ENCODE results near the gene USF2. TPM values are rescaled to one million over a fixed set of nuclear protein-coding genes. Genes with fewer than 3 reads are reported as not detected.

Gene USF2
- total RNA-seq, 3 donors from 2014 or later, result 72.7 to 117 (median 77.3) TPM

GRCh38 chr19:35257113-35257461 is 11.7 kb upstream of the USF2 start:
- intact Hi-C loops (cut with DNase I; ENCODE audit: low total_unique reads), result no loop called here
- TF ChIP-seq POLR2AphosphoS5 (IDR thresholded peaks at IDR 0.05), result no peak
- TF ChIP-seq POLR2A (IDR thresholded peaks at IDR 0.05), result no peak
- TF ChIP-seq CTCF (IDR thresholded peaks at IDR 0.05), result no peak
- no peaks in the 10 kb centered on the region for H3K27me3 ChIP-seq
- peaks cover 0 to 7% of the 10 kb centered on the region in 2 donors for H3K4me1 ChIP-seq
- no peaks in the 10 kb centered on the region for H3K36me3 ChIP-seq
- no peak overlapping the region for H3K27ac ChIP-seq
- no peak for DNase-seq (ENCODE audit: low spot score in 2 of 2)
- no peaks in the 10 kb centered on the region for H3K9me3 ChIP-seq
- no peak overlapping the region for H3K4me3 ChIP-seq

- Histone ChIP-seq H3K27ac (no peak overlapping the region), H3K27me3 (no peaks in the 10 kb centered on the region), H3K36me3 (no peaks in the 10 kb centered on the region), H3K4me1 (peaks cover 8 to 25% of the 10 kb centered on the region in 2 donors), H3K9me3 (no peaks in the 10 kb centered on the region), H3K4me3 (no peak overlapping the region)
- peak in 1 of 2 donors; percentile 12 for DNase-seq (ENCODE audit: low spot score in 2 of 2)
- intact Hi-C loops (cut with DNase I; ENCODE audit: low total_unique reads), result loop anchor here (10.0 kb wide), 1 partner anchor 106 kb away; the partner anchor contains the start of gene FXYD5
- TF ChIP-seq POLR2A (IDR thresholded peaks at IDR 0.05) (no peak), CTCF (IDR thresholded peaks at IDR 0.05) (no peak), POLR2AphosphoS5 (IDR thresholded peaks at IDR 0.05) (no peak)
These were observed 8.0 kb upstream of the USF2 start for GRCh38 chr19:35260694-35261304.

GRCh38 chr19:35261356-35262100 is 7.2 kb upstream of the USF2 start:
- intact Hi-C loops (cut with DNase I; ENCODE audit: low total_unique reads), result loop anchor here (10.0 kb wide), 1 partner anchor 107 kb away; the partner anchor contains the start of gene FXYD5

GRCh38 chr19:35262101-35262761 is 6.5 kb upstream of the USF2 start:
- DNase-seq (ENCODE audit: low spot score in 2 of 2), result peak; percentile 16 to 37
- Histone ChIP-seq H3K27ac (peak overlapping the region in 1 of 2 donors; percentile 32), H3K9me3 (no peaks in the 10 kb centered on the region), H3K4me1 (peaks cover 8 to 27% of the 10 kb centered on the region in 2 donors), H3K4me3 (no peak overlapping the region), H3K27me3 (no peaks in the 10 kb centered on the region), H3K36me3 (no peaks in the 10 kb centered on the region)
- TF ChIP-seq POLR2AphosphoS5 (IDR thresholded peaks at IDR 0.05) (no peak), POLR2A (IDR thresholded peaks at IDR 0.05) (no peak), CTCF (IDR thresholded peaks at IDR 0.05) (no peak)
- intact Hi-C loops (cut with DNase I; ENCODE audit: low total_unique reads), result loop anchor here (10.0 kb wide), 1 partner anchor 107 kb away; the partner anchor contains the start of gene FXYD5

More at GRCh38 chr19:35261356-35262100, 7.2 kb upstream of the USF2 start:
- TF ChIP-seq CTCF (IDR thresholded peaks at IDR 0.05) (no peak), POLR2AphosphoS5 (IDR thresholded peaks at IDR 0.05) (no peak), POLR2A (IDR thresholded peaks at IDR 0.05) (no peak)
- no peaks in the 10 kb centered on the region for H3K27me3 ChIP-seq
- no peaks in the 10 kb centered on the region for H3K9me3 ChIP-seq
- H3K4me1 ChIP-seq, result peaks cover 8 to 27% of the 10 kb centered on the region in 2 donors
- H3K27ac ChIP-seq, result peak overlapping the region in 1 of 2 donors; percentile 34
- peak; percentile 3 to 17 for DNase-seq (ENCODE audit: low spot score in 2 of 2)
- H3K36me3 ChIP-seq, result no peaks in the 10 kb centered on the region
- H3K4me3 ChIP-seq, result no peak overlapping the region
